Pericardium fibroblast (primary cell): Measurements from ENCODE around the gene UFM1. TPM values are rescaled to one million over a fixed set of nuclear protein-coding genes. Genes with fewer than 3 reads are reported as not detected.

Experiments used
- total RNA-seq: library from RNA; depleted of rRNA; stranded (reverse); fragments of >200 nt; gene quantifications from 2 replicates; pipeline ENCODE4 v1.2.3, GENCODE V29; 2015

UFM1 gene
- total RNA-seq, result 43.2 and 55.2 TPM in 2 replicates

GRCh38 chr13:38349390-38350113, at the start of gene UFM1:
UFM1 (plus strand) TSS chr13:38349851; CDS start chr13:38349920, 69 bp downstream.

